Activated CD8-positive, alpha-beta memory T cell treated with anti-CD3 and anti-CD28 coated beads, Interleukin-2, amount 10 ng/mL, durations not matched to agents 7 days and 5 days (primary cell): Measurements from ENCODE around the gene ITPRIPL1. TPM values are rescaled to one million over a fixed set of nuclear protein-coding genes. Genes with fewer than 3 reads are reported as not detected.

Experiments
- total RNA-seq, 2 experiments: library from RNA; stranded (reverse); gene quantifications; one replicate each; pipeline ENCODE4 v1.2.3, GENCODE V29; 2021

The ITPRIPL1 gene
- total RNA-seq, 2 experiments from 2014 or later: 53.2 to 56.9 TPM

Other genes starting within 250 kb of the ITPRIPL1 start
- gene ADRA2B, start 208.7 kb upstream of the ITPRIPL1 start, total RNA-seq: under 1 TPM; 0.09 to 0.15 TPM
- gene ASTL, start 186.8 kb upstream of the ITPRIPL1 start, total RNA-seq: 1 to 10 TPM; 1.9 to 6.4 TPM
- 10 to 100 TPM; 32.0 to 53.6 TPM for gene DUSP2, start 179.9 kb upstream of the ITPRIPL1 start, total RNA-seq
- 100 to 1,000 TPM; 131 to 180 TPM for gene STARD7, start 116.5 kb upstream of the ITPRIPL1 start, total RNA-seq
- gene TMEM127, start 59.3 kb upstream of the ITPRIPL1 start, total RNA-seq: 10 to 100 TPM; 32.7 to 36.9 TPM
- 10 to 100 TPM; 67.0 to 76.8 TPM for gene CIAO1, start 59.1 kb upstream of the ITPRIPL1 start, total RNA-seq
- 100 to 1,000 TPM; 170 to 182 TPM for gene SNRNP200, start 19.8 kb upstream of the ITPRIPL1 start, total RNA-seq
- 100 to 1,000 TPM; 115 to 117 TPM for gene NCAPH, start 10.4 kb downstream of the ITPRIPL1 start, total RNA-seq
- gene NEURL3, start 180.0 kb downstream of the ITPRIPL1 start, total RNA-seq: under 1 TPM; 0.38 to 0.52 TPM
- 10 to 100 TPM; 57.9 to 70.5 TPM for gene ARID5A, start 211.4 kb downstream of the ITPRIPL1 start, total RNA-seq